Sigmoid colon (tissue), 7 donors: ENCODE results near the gene VCAN. TPM values are rescaled to one million over a fixed set of nuclear protein-coding genes. Genes with fewer than 3 reads are reported as not detected.

Experiments used
- DNase-seq: peaks from one replicate; pipeline ENCODE4 v3.0.0-alpha.2; 2019
- H3K27ac ChIP-seq, 4 donors: fragments of 200-600 bp; sonication (generic); one replicate each; pipeline ENCODE4 v1.5.1; 2016 to 2019; ENCODE audit warnings: mild to moderate bottlenecking in 1 of 4
- H3K27me3 ChIP-seq, 3 donors: fragments of 200-600 bp; sonication (generic); one replicate each; pipeline ENCODE4 v1.5.1; 2019; ENCODE audit warnings: mild to moderate bottlenecking in 1 of 3
- H3K36me3 ChIP-seq, 4 donors: fragments of 200-600 bp; sonication (generic); one replicate each; pipeline ENCODE4 v1.5.1; 2016 to 2019
- H3K4me1 ChIP-seq, 4 donors: fragments of 200-600 bp; sonication (generic); one replicate each; pipeline ENCODE4 v1.5.1; 2017 to 2019
- H3K4me3 ChIP-seq, 4 donors: fragments of 200-600 bp; sonication (generic); one replicate each; pipeline ENCODE4 v1.5.1; 2017 to 2019; ENCODE audit warnings: mild to moderate bottlenecking in 2 of 4, moderate library complexity in 1 of 4
- H3K9me3 ChIP-seq, 4 donors: fragments of 200-600 bp in 3 of 4; sonication (generic) in 3 of 4; one replicate each; pipeline versions ENCODE4 v1.5.1 to v1.6.1; 2013 to 2019
- EP300 ChIP-seq, 4 donors: sonication (generic); formaldehyde crosslinking; IDR thresholded peaks; one replicate each; pipeline ENCODE4 v1.6.1; 2017; ENCODE audit warnings: antibody characterized with exemption in 4 of 4
- POLR2A ChIP-seq, 2 donors: fragments of 450-650 bp; IDR thresholded peaks; one replicate each; pipeline ENCODE4 v1.6.1; 2016; ENCODE audit warnings: antibody characterized with exemption in 2 of 2, mild to moderate bottlenecking in 2 of 2, moderate library complexity in 2 of 2
- POLR2AphosphoS5 ChIP-seq, 4 donors: sonication (generic); formaldehyde crosslinking; IDR thresholded peaks; one replicate each; pipeline ENCODE4 v1.6.1; 2017; ENCODE audit warnings: antibody characterized with exemption in 4 of 4
- WGBS, 2 donors: extraction: QIAGEN DNeasy Blood & Tissue Kit; methylation state at CpG; one replicate each; pipeline ENCODE4 v1.1.7; 2013; 5-methylcytosine and 5-hydroxymethylcytosine counted together
- intact Hi-C: fragments of 100-400 bp; cut with DNase I; formaldehyde crosslinking; loops from one replicate; pipeline ENCODE4 v1.15.1; 2023
- polyA plus RNA-seq, 3 donors: library from polyadenylated mRNA; stranded (reverse); fragments of 200-250 nt; gene quantifications; one replicate each; pipeline ENCODE4 v1.2.3, GENCODE V29; 2013
- total RNA-seq, 4 donors: library from RNA; depleted of rRNA; stranded (reverse); fragments of >200 nt; gene quantifications; one replicate each; pipeline ENCODE4 v1.1.0, GENCODE V29; 2016
- TF ChIP-seq, protein P1 (sequence below), 4 experiments: fragments of 450-650 bp in 3 of 4; fragments of 200-600 bp in 1 of 4; IDR thresholded peaks; one replicate each; pipeline ENCODE4 v1.5.1; 2016 to 2019; ENCODE audit warnings: antibody characterized with exemption in 4 of 4, mild to moderate bottlenecking in 3 of 4, moderate library complexity in 2 of 4
- donor health status: healthy with polysubstance abuse.
- donor health status: Bipolar disorder and iron deficiency.
- donor health status: healthy.

The VCAN gene
- total and polyA plus RNA-seq, 7 donors: 0.69 to 115 (median 37.5) TPM

DNA sequence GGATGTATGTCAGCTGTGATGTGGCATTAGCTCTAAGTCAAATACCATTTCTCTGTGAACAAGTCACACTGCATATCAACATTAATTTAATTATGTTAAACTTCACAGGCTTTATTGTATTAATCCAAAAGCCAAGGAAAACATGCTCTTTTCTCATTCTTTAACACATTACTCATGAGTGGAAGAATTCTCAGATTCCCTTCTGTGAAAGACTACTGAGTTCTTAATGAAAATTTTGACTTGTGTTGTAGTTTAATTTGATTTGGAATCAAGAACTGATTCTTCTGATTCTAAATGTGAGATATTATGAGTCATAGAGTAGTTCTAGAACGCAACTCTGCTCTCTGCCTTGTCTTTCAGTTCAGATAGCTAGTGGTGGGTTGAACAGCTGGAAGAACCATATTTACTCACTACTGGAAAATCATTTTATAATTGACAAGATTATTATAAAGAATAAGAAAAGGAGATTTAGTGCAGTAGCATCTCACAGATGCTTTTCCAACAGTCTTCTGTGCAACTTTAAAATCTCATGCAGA lies 90.6 kb downstream of the VCAN start:
- TF ChIP-seq POLR2A (IDR thresholded peaks at IDR 0.05) (no peak), EP300 (IDR thresholded peaks at IDR 0.05) (no peak), POLR2AphosphoS5 (IDR thresholded peaks at IDR 0.05) (no peak)
- TF ChIP-seq, protein P1, sequence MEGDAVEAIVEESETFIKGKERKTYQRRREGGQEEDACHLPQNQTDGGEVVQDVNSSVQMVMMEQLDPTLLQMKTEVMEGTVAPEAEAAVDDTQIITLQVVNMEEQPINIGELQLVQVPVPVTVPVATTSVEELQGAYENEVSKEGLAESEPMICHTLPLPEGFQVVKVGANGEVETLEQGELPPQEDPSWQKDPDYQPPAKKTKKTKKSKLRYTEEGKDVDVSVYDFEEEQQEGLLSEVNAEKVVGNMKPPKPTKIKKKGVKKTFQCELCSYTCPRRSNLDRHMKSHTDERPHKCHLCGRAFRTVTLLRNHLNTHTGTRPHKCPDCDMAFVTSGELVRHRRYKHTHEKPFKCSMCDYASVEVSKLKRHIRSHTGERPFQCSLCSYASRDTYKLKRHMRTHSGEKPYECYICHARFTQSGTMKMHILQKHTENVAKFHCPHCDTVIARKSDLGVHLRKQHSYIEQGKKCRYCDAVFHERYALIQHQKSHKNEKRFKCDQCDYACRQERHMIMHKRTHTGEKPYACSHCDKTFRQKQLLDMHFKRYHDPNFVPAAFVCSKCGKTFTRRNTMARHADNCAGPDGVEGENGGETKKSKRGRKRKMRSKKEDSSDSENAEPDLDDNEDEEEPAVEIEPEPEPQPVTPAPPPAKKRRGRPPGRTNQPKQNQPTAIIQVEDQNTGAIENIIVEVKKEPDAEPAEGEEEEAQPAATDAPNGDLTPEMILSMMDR (IDR thresholded peaks at IDR 0.05): no peak
- H3K27me3 ChIP-seq: no peaks in the 10 kb centered on the region
- no peak overlapping the region for H3K4me3 ChIP-seq
- no peak for DNase-seq
- no peaks in the 10 kb centered on the region for H3K36me3 ChIP-seq
- intact Hi-C loops: loop anchor here (2.0 to 5.0 kb wide), 3 partner anchors 90 to 1209 kb away; partner anchors contain the start of gene VCAN
- H3K9me3 ChIP-seq: no peaks in the 10 kb centered on the region
- WGBS, 2 donors: 69 to 78% methylated on average over 1 of the region's 1 CpG
- peak overlapping the region; percentile 15 to 56 (median 33) for H3K27ac ChIP-seq
- no peaks in the 10 kb centered on the region for H3K4me1 ChIP-seq

- H3K4me3 ChIP-seq: no peak overlapping the region
- peak overlapping the region; percentile 15 to 56 (median 33) for H3K27ac ChIP-seq
- no peaks in the 10 kb centered on the region for H3K36me3 ChIP-seq
- no peak for DNase-seq
- 55 to 71% methylated on average over 5 of the region's 5 CpGs for WGBS, 2 donors
- H3K4me1 ChIP-seq: no peaks in the 10 kb centered on the region
- no peaks in the 10 kb centered on the region for H3K9me3 ChIP-seq
- no peaks in the 10 kb centered on the region for H3K27me3 ChIP-seq
- TF ChIP-seq POLR2AphosphoS5 (IDR thresholded peaks at IDR 0.05): peak in 1 of 4 donors; percentile 14
- no peak for TF ChIP-seq POLR2A (IDR thresholded peaks at IDR 0.05)
- intact Hi-C loops: loop anchor here (2.0 to 5.0 kb wide), 3 partner anchors 91 to 1210 kb away; partner anchors contain the start of gene VCAN
Observed at GRCh38 chr5:83562791-83563557, 91.4 kb downstream of the VCAN start.

- no peaks in the 10 kb centered on the region for H3K4me1 ChIP-seq
- WGBS, 2 donors: 35 to 68% methylated on average over 7 of the region's 7 CpGs
- no peaks in the 10 kb centered on the region for H3K9me3 ChIP-seq
- no peak for DNase-seq
- TF ChIP-seq POLR2A (IDR thresholded peaks at IDR 0.05) (no peak), POLR2AphosphoS5 (IDR thresholded peaks at IDR 0.05) (no peak), EP300 (IDR thresholded peaks at IDR 0.05) (no peak)
- TF ChIP-seq, protein P1 (IDR thresholded peaks at IDR 0.05): no peak
- H3K27ac ChIP-seq: peak overlapping the region in 2 of 4 donors; percentile 40 to 56
- no peak overlapping the region for H3K4me3 ChIP-seq
- intact Hi-C loops: loop anchor here (2.0 to 5.0 kb wide), 3 partner anchors 91 to 1211 kb away; partner anchors contain the start of gene VCAN
- H3K27me3 ChIP-seq: no peaks in the 10 kb centered on the region
- H3K36me3 ChIP-seq: no peaks in the 10 kb centered on the region
Observed at GRCh38 chr5:83563631-83564030, 92.1 kb downstream of the VCAN start.

GRCh38 chr5:83564069-83564749 lies 92.7 kb downstream of the VCAN start:
- DNase-seq: no peak
- WGBS, 2 donors: 13 to 24% methylated on average over 5 of the region's 5 CpGs
- Histone ChIP-seq H3K27ac (peak overlapping the region in 1 of 4 donors; percentile 40), H3K9me3 (no peaks in the 10 kb centered on the region), H3K4me3 (no peak overlapping the region), H3K36me3 (no peaks in the 10 kb centered on the region), H3K27me3 (no peaks in the 10 kb centered on the region), H3K4me1 (no peaks in the 10 kb centered on the region)
- TF ChIP-seq POLR2AphosphoS5 (IDR thresholded peaks at IDR 0.05): no peak
- TF ChIP-seq EP300 (IDR thresholded peaks at IDR 0.05): no peak
- TF ChIP-seq, protein P1 (IDR thresholded peaks at IDR 0.05): peak; percentile 25 to 69 (median 50)
- intact Hi-C loops: loop anchor here (5.0 kb wide), 2 partner anchors 92 to 922 kb away; partner anchors contain the start of gene VCAN

- Histone ChIP-seq H3K4me1 (no peaks in the 10 kb centered on the region), H3K36me3 (no peaks in the 10 kb centered on the region), H3K9me3 (no peaks in the 10 kb centered on the region), H3K27ac (no peak overlapping the region), H3K27me3 (no peaks in the 10 kb centered on the region), H3K4me3 (no peak overlapping the region)
- intact Hi-C loops: no loop called here
- DNase-seq: no peak
- WGBS, 2 donors: 49 to 77% methylated on average over 2 of the region's 2 CpGs
- TF ChIP-seq POLR2A (IDR thresholded peaks at IDR 0.05) (no peak), POLR2AphosphoS5 (IDR thresholded peaks at IDR 0.05) (no peak), EP300 (IDR thresholded peaks at IDR 0.05) (no peak)
- TF ChIP-seq, protein P1 (IDR thresholded peaks at IDR 0.05): no peak
Observed at GRCh38 chr5:83567741-83568140, 96.2 kb downstream of the VCAN start.
